ENCODE measurements around the gene RASD2. TPM values are rescaled to one million over a fixed set of nuclear protein-coding genes. Genes with fewer than 3 reads are reported as not detected.

Gene RASD2
- total RNA-seq, 2 donors from 2014 or later, result 12.9 to 24.5 TPM

- DNase-seq, result no peak
- ATAC-seq, result no peak
- intact Hi-C loops (cut with DNase I, micrococcal nuclease), result no loop called here
These were observed 23.4 kb upstream of the RASD2 start for GRCh38 chr22:35517207-35517606.

GRCh38 chr22:35517769-35518530 lies 22.7 kb upstream of the RASD2 start:
- peak; percentile 97 for ATAC-seq

GRCh38 chr22:35518811-35519210 lies 21.8 kb upstream of the RASD2 start:
- ATAC-seq (no peak), DNase-seq (no peak)
- intact Hi-C loops (cut with DNase I, micrococcal nuclease), result no loop called here

More at GRCh38 chr22:35517769-35518530, 22.7 kb upstream of the RASD2 start:
- intact Hi-C loops (cut with DNase I, micrococcal nuclease), result no loop called here
- DNase-seq, result peak; percentile 55 to 73

- DNase-seq (no peak), ATAC-seq (no peak)
- intact Hi-C loops (cut with DNase I, micrococcal nuclease), result no loop called here
These were observed 21.2 kb upstream of the RASD2 start for GRCh38 chr22:35519306-35520000.

- DNase-seq, result no peak
- no peak for ATAC-seq
- intact Hi-C loops (cut with DNase I, micrococcal nuclease), result no loop called here
These were observed 19.0 kb upstream of the RASD2 start for GRCh38 chr22:35521358-35522224.

GRCh38 chr22:35522225-35523149 lies 18.1 kb upstream of the RASD2 start:
- no peak for ATAC-seq
- intact Hi-C loops (cut with DNase I, micrococcal nuclease), result no loop called here
- DNase-seq, result no peak

- DNase-seq (peak in 1 of 2 donors; percentile 19), ATAC-seq (peak; percentile 69)
- intact Hi-C loops (cut with DNase I, micrococcal nuclease), result no loop called here
These were observed 17.3 kb upstream of the RASD2 start for GRCh38 chr22:35523167-35523947.

- DNase-seq (peak; percentile 28 to 52), ATAC-seq (peak; percentile 17)
- intact Hi-C loops (cut with DNase I, micrococcal nuclease), result no loop called here
These were observed 15.5 kb upstream of the RASD2 start for GRCh38 chr22:35524966-35525686.

GRCh38 chr22:35525687-35526332 lies 14.8 kb upstream of the RASD2 start:
- DNase-seq (no peak), ATAC-seq (peak; percentile 34)
- intact Hi-C loops (cut with DNase I, micrococcal nuclease), result no loop called here

GRCh38 chr22:35526333-35526979 lies 14.2 kb upstream of the RASD2 start:
- ATAC-seq (no peak), DNase-seq (no peak)
- intact Hi-C loops (cut with DNase I, micrococcal nuclease), result no loop called here

GRCh38 chr22:35528927-35529326 lies 11.7 kb upstream of the RASD2 start:
- DNase-seq, result no peak
- ATAC-seq, result no peak
- intact Hi-C loops (cut with DNase I, micrococcal nuclease), result no loop called here

GRCh38 chr22:35530700-35531099 lies 9.9 kb upstream of the RASD2 start:
- intact Hi-C loops (cut with DNase I, micrococcal nuclease), result no loop called here
- ATAC-seq (no peak), DNase-seq (no peak)

- no peak for ATAC-seq
- intact Hi-C loops (cut with DNase I, micrococcal nuclease), result no loop called here
- DNase-seq, result no peak
These were observed 9.4 kb upstream of the RASD2 start for GRCh38 chr22:35531202-35531601.

GRCh38 chr22:35531676-35532075 lies 9.0 kb upstream of the RASD2 start:
- intact Hi-C loops (cut with DNase I, micrococcal nuclease), result no loop called here

GRCh38 chr22:35533365-35534029 lies 7.1 kb upstream of the RASD2 start:
- DNase-seq (no peak), ATAC-seq (no peak)
- intact Hi-C loops (cut with DNase I, micrococcal nuclease), result no loop called here

More at GRCh38 chr22:35531676-35532075, 9.0 kb upstream of the RASD2 start:
- ATAC-seq (no peak), DNase-seq (no peak)

- ATAC-seq, result no peak
- intact Hi-C loops (cut with DNase I, micrococcal nuclease), result no loop called here
- DNase-seq, result no peak
These were observed 6.5 kb upstream of the RASD2 start for GRCh38 chr22:35534091-35534490.
